GM12892 (cell line): ENCODE measurements around the gene SVIL.

Experiments
- POLR2A ChIP-seq: IDR thresholded peaks from 2 replicates; pipeline ENCODE4 v1.6.1; 2011; ENCODE audit warnings: low read depth, low read length, control low read depth
- POLR2AphosphoS5 ChIP-seq: IDR thresholded peaks from 2 replicates; pipeline ENCODE4 v1.6.1; 2011; ENCODE audit warnings: low read depth, low read length, control low read depth
- TAF1 ChIP-seq: IDR thresholded peaks from 2 replicates; pipeline ENCODE4 v1.6.1; 2011; ENCODE audit warnings: low read depth, mild to moderate bottlenecking, control low read depth, low read length, borderline replicate concordance

- TF ChIP-seq POLR2A (no peak), POLR2AphosphoS5 (no peak), TAF1 (no peak)
These were observed 91.1 kb downstream of the SVIL start for GRCh38 chr10:29543715-29544114.
